Measurements from ENCODE around the gene CTTNBP2NL.

Gene CTTNBP2NL

GRCh38 chr1:112506731-112507130 is 110.7 kb downstream of the CTTNBP2NL start:
- Histone ChIP-seq H3K4me3 (ENCODE audit: low read depth, low read length) (no peak overlapping the region), H3K27ac (ENCODE audit: extremely low read depth, low read depth, low read length) (no peak overlapping the region), H3K4me1 (ENCODE audit: control insufficient read depth, insufficient read depth, low read length) (peaks cover under 1% of the 10 kb centered on the region; the same call in 1 of the 2 replicates), H3K9me3 (ENCODE audit: control insufficient read depth, insufficient read depth, low read depth, low read length) (no peaks in the 10 kb centered on the region), H3K36me3 (ENCODE audit: control insufficient read depth in 2 of 2, insufficient read depth in 1 of 2, low read length in 2 of 2) (no peaks in the 10 kb centered on the region)
- TF ChIP-seq ZNF558 (tag by site-specific recombination; IDR thresholded peaks at IDR 0.05) (no peak), ZNF639 (tag by site-specific recombination; IDR thresholded peaks at IDR 0.05) (no peak), PRDM10 (tag by site-specific recombination; IDR thresholded peaks at IDR 0.05) (no peak), WT1 (tag by site-specific recombination; IDR thresholded peaks at IDR 0.05) (no peak), TRIM28 (IDR thresholded peaks at IDR 0.05; ENCODE audit: borderline replicate concordance, low read length) (no peak), ZFP41 (tag by site-specific recombination; IDR thresholded peaks at IDR 0.05; ENCODE audit: borderline replicate concordance) (no peak), ZNF670 (tag by site-specific recombination; IDR thresholded peaks at IDR 0.05; ENCODE audit: low read depth) (no peak), ZNF561 (tag by site-specific recombination; IDR thresholded peaks at IDR 0.05; ENCODE audit: borderline replicate concordance) (no peak), ZNF530 (tag by site-specific recombination; IDR thresholded peaks at IDR 0.05; ENCODE audit: low read depth) (no peak), ZNF114 (tag by site-specific recombination; IDR thresholded peaks at IDR 0.05) (no peak), ZSCAN16 (tag by site-specific recombination; IDR thresholded peaks at IDR 0.05) (no peak), GLIS1 (tag by site-specific recombination; IDR thresholded peaks at IDR 0.05) (no peak), ZNF624 (tag by site-specific recombination; IDR thresholded peaks at IDR 0.05) (no peak), ZNF777 (tag by site-specific recombination; IDR thresholded peaks at IDR 0.05; ENCODE audit: borderline replicate concordance) (no peak), ZNF76 (tag by site-specific recombination; IDR thresholded peaks at IDR 0.05; ENCODE audit: borderline replicate concordance, low read depth) (no peak), ZIC2 (tag by site-specific recombination; IDR thresholded peaks at IDR 0.05) (no peak)
- ChIA-PET POLR2A (no interaction called here), CTCF (no interaction called here)

- no peak overlapping the region for H3K4me3 ChIP-seq (ENCODE audit: low read depth, low read length)
Observed at GRCh38 chr1:112507336-112507735, 111.3 kb downstream of the CTTNBP2NL start.

More at GRCh38 chr1:112507336-112507735, 111.3 kb downstream of the CTTNBP2NL start:
- no peaks in the 10 kb centered on the region for H3K4me1 ChIP-seq (ENCODE audit: control insufficient read depth, insufficient read depth, low read length)
- no peaks in the 10 kb centered on the region for H3K9me3 ChIP-seq (ENCODE audit: control insufficient read depth, insufficient read depth, low read depth, low read length)
- no peaks in the 10 kb centered on the region for H3K36me3 ChIP-seq (ENCODE audit: control insufficient read depth in 2 of 2, insufficient read depth in 1 of 2, low read length in 2 of 2)
- CTCF ChIA-PET: no interaction called here
- TF ChIP-seq ZNF610 (tag by site-specific recombination; IDR thresholded peaks at IDR 0.05; ENCODE audit: borderline replicate concordance) (no peak), ZFHX2 (tag by site-specific recombination; conservative IDR thresholded peaks at IDR 0.05) (peak; percentile 55), MZF1 (tag by site-specific recombination; IDR thresholded peaks at IDR 0.05; ENCODE audit: borderline replicate concordance) (no peak), PRDM6 (tag by site-specific recombination; IDR thresholded peaks at IDR 0.05) (no peak), EGR2 (tag by site-specific recombination; IDR thresholded peaks at IDR 0.05; ENCODE audit: low read depth) (peak; percentile 42)
- POLR2A ChIA-PET: interaction anchor here (0.7 kb wide), 1 partner anchor 17 kb away, joined by 4 read pairs; no protein-coding TSS in a partner anchor
- H3K27ac ChIP-seq (ENCODE audit: extremely low read depth, low read depth, low read length): no peak overlapping the region

Measured in HEK293 (cell line).